ENCODE measurements around the gene PRIM1.
"Not testable (repeated sequence)": the region's sequence is repeated elsewhere in the genome, so short reads cannot be mapped to it uniquely, and the experiment has no call there.

Gene PRIM1

GRCh38 chr12:56716933-56717880 lies 34.9 kb downstream of the PRIM1 start:
- no peak for DNase-seq

- DNase-seq: no peak
Observed at GRCh38 chr12:56716458-56716857, 35.7 kb downstream of the PRIM1 start.

GRCh38 chr12:56715798-56716197 lies 36.3 kb downstream of the PRIM1 start:
- DNase-seq: no peak

GRCh38 chr12:56714431-56714929 lies 37.6 kb downstream of the PRIM1 start:
- DNase-seq: no peak

- no peak for DNase-seq
Observed at GRCh38 chr12:56713345-56713744, 38.8 kb downstream of the PRIM1 start.

- DNase-seq: no peak
Observed at GRCh38 chr12:56709759-56710376, 42.3 kb downstream of the PRIM1 start.

- DNase-seq: not testable (repeated sequence)
Observed at GRCh38 chr12:56704522-56704921, 47.6 kb downstream of the PRIM1 start.

GRCh38 chr12:56699020-56699661 lies 53.0 kb downstream of the PRIM1 start:
- DNase-seq: no peak

- no peak for DNase-seq
Observed at GRCh38 chr12:56695327-56696101, 56.6 kb downstream of the PRIM1 start.

- no peak for DNase-seq
Observed at GRCh38 chr12:56694161-56694560, 58.0 kb downstream of the PRIM1 start.

GRCh38 chr12:56688846-56689109 lies 63.3 kb downstream of the PRIM1 start:
- DNase-seq: no peak

- DNase-seq: peak; percentile 97 to 98
Observed at GRCh38 chr12:56688129-56688845, 63.8 kb downstream of the PRIM1 start, which contains the start of gene PTGES3. TSS of gene PTGES3 (minus strand) at chr12:56688284. CDS start at chr12:56687999, 285 bp downstream.

GRCh38 chr12:56687223-56688128 lies 64.6 kb downstream of the PRIM1 start:
- peak; percentile 54 to 67 for DNase-seq

GRCh38 chr12:56684745-56685359 lies 67.3 kb downstream of the PRIM1 start:
- DNase-seq: no peak

GRCh38 chr12:56682323-56682722 lies 69.8 kb downstream of the PRIM1 start:
- no peak for DNase-seq
